ENCODE data around the gene KDM5B. TPM values are rescaled to one million over a fixed set of nuclear protein-coding genes. Genes with fewer than 3 reads are reported as not detected.

The KDM5B gene
- polyA plus RNA-seq, 1 of the 3 experiments (the other 2 are of a cell fraction), result 21.7 TPM

- peaks cover 25% of the 10 kb centered on the region; the same call in 1 of the 2 replicates for H3K27me3 ChIP-seq (ENCODE audit: insufficient read depth)
- H2AFZ ChIP-seq (ENCODE audit: low read depth), result no peak overlapping the region
- H4K20me1 ChIP-seq (ENCODE audit: insufficient read depth), result no peaks in the 10 kb centered on the region
- H3K9ac ChIP-seq, result no peak overlapping the region
- no peak for TF ChIP-seq NRF1 (IDR thresholded peaks at IDR 0.05; ENCODE audit: low read depth, low read length)
- no peak for TF ChIP-seq USF1 (IDR thresholded peaks at IDR 0.05; ENCODE audit: borderline replicate concordance, low read depth)
- TF ChIP-seq ZBTB33 (IDR thresholded peaks at IDR 0.05; ENCODE audit: borderline replicate concordance, low read depth), result no peak
- no peak for TF ChIP-seq CTCF (IDR thresholded peaks at IDR 0.05)
- TF ChIP-seq FOXM1 (IDR thresholded peaks at IDR 0.05; ENCODE audit: low read depth), result no peak
- TF ChIP-seq YY1 (IDR thresholded peaks at IDR 0.05; ENCODE audit: low read depth), result no peak
- no peak for TF ChIP-seq MEF2A (IDR thresholded peaks at IDR 0.05; ENCODE audit: borderline replicate concordance, low read depth)
- TF ChIP-seq USF2 (IDR thresholded peaks at IDR 0.05; ENCODE audit: borderline replicate concordance, low read depth, low read length), result no peak
- no peak for TF ChIP-seq EP300 (IDR thresholded peaks at IDR 0.05; ENCODE audit: borderline replicate concordance in 1 of 2, low read depth in 1 of 2, low read length in 1 of 2)
- TF ChIP-seq MXI1 (IDR thresholded peaks at IDR 0.05; ENCODE audit: low read depth, low read length), result no peak
- no peak for TF ChIP-seq REST (IDR thresholded peaks at IDR 0.05; ENCODE audit: low read depth, low read length)
- no peak for TF ChIP-seq PBX3 (IDR thresholded peaks at IDR 0.05)
- no peak for TF ChIP-seq IRF3 (IDR thresholded peaks at IDR 0.05; ENCODE audit: low read depth, low read length)
- no peak for TF ChIP-seq GATA2 (CRISPR knock-in tag; IDR thresholded peaks at IDR 0.05)
- TF ChIP-seq JUND (IDR thresholded peaks at IDR 0.05), result no peak
- TF ChIP-seq TCF12 (IDR thresholded peaks at IDR 0.05), result no peak
- TF ChIP-seq CHD2 (IDR thresholded peaks at IDR 0.05; ENCODE audit: low read length, partially characterized antibody), result no peak
- TF ChIP-seq GABPA (IDR thresholded peaks at IDR 0.05; ENCODE audit: low read depth), result no peak
- no peaks in the 10 kb centered on the region for H3F3A ChIP-seq (replicated peaks; ENCODE audit: insufficient read depth)
- H3K4me1 ChIP-seq (ENCODE audit: control insufficient read depth in 1 of 2, insufficient read depth in 2 of 2, low read depth in 1 of 2, low read length in 1 of 2), result peaks cover 0 to 4% of the 10 kb centered on the region in 2 experiments; a peak in 1 of 4 replicates
- DNase-seq, result no peak
- no peak overlapping the region for H3K27ac ChIP-seq (ENCODE audit: low read depth in 2 of 2, low read length in 1 of 2)
- H3K79me2 ChIP-seq (ENCODE audit: insufficient read depth), result no peaks in the 10 kb centered on the region
- H3K9me2 ChIP-seq, result no peaks in the 10 kb centered on the region
- no peaks in the 10 kb centered on the region for H3K36me3 ChIP-seq (replicated peaks in 1 of 2; ENCODE audit: control insufficient read depth in 1 of 2, insufficient read depth in 2 of 2, low read length in 1 of 2)
- 59% methylated on average over 9 of the region's 9 CpGs for WGBS (ENCODE audit: low lambda C conversion rate)
- ChIA-PET POLR2A (interaction anchor here (1.2 kb wide), 1 partner anchor 11 kb away, joined by 3 read pairs; no protein-coding TSS in a partner anchor), CTCF (interaction anchor here (0.8 to 2.1 kb wide), 7 partner anchors 10 to 585 kb away, joined by 3 to 10 read pairs (median 4); no protein-coding TSS in a partner anchor)
- H3K4me3 ChIP-seq (ENCODE audit: low read depth in 2 of 2, low read length in 1 of 2), result no peak overlapping the region
- no peak overlapping the region for H3K4me2 ChIP-seq
- no peaks in the 10 kb centered on the region for H3K9me3 ChIP-seq
Observed at GRCh38 chr1:202682477-202682876, 125.7 kb downstream of the KDM5B start.
